Activated CD8-positive, alpha-beta memory T cell treated with anti-CD3 and anti-CD28 coated beads, Interleukin-2, amount 50 U/mL, for 4 hours (primary cell): Measurements from ENCODE around the gene NDUFV2.
"Not testable (repeated sequence)": the region's sequence is repeated elsewhere in the genome, so short reads cannot be mapped to it uniquely, and the experiment has no call there.

ENCODE experiments used
- DNase-seq: peaks from one replicate; pipeline ENCODE4 v3.0.0-alpha.2; 2020

NDUFV2 gene

DNA sequence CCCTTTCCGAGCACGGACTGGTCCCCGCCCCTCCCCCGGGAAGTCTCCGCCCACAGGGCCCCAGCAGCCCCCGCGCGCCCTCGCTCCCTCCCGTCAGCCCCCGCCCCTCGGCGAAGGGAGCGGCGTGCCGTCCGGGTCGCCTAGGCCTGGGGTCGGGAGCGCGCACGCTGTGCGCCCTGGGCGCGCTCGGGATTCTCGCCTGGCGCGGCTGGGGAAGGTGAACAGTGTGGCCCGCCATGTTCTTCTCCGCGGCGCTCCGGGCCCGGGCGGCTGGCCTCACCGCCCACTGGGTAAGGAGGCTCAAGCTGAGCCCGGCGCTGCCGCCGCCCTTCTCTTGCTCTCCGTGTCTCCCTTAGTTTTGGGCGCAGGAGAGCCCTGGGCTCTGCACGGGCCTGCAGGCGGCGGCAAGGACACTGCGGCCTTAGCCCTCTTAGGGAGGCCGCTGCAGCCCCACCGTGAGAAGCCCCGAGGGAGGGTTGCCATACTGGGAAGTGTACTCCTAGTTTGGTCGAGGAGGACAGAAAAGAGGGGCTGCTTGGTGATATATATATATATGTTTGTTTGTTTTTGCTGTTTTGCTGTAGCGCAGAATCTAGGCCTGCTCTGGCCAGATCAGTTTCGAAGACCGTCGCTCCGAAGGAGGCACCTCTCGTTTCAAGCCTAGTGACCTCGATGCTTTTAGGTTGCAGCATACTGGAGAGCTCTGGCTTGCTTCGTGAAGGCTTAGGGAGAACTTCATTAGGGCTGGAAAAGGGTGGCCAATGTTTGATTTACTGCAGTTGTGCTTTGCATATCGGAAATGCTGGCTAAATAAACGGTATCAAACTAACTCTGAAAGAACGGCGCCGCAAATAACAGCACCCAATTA lies at the start of gene NDUFV2:
Gene NDUFV2, plus strand, starts transcription at position 192 of the 868 bp plus-strand sequence. Its CDS starts 45 bp downstream, at position 237.
- peak; percentile 99 for DNase-seq

DNA sequence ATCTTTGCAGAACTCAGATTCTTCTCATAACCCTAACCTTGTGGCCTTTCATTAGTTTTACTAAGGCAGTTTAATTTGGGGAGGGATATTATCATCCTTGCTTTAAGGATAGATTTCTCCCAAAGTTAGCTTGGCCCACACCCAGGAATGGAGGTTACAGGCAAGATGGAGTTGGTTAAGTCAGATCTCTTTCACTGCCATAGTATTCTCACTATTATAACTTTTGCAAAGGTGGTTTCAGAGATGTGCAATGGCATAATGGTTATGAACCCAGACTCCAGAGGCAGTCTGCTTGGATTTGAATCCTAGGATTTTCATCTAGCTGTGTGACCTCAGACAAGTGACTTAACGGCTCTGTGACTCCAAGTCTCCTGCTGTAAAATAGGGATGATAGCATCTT lies 48.7 kb upstream of the NDUFV2 start:
- DNase-seq: no peak

DNA sequence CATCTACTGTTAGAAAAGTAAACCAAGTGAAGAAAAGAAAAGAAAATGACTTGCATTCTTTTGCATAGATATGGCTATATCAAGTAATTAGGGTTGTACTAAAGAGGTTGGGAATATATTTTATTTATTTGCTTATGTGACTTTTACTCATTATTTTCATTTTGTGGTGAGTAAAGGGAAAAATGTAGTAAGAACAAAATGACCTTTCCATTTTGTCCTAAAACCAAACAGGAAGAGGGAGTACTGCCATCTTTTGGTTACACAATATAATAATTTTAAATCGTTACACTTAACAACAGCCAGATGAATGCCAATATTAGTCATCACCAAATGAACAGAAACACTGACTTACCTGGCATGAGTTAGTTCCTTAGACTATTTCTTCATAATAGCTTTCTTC lies 47.3 kb upstream of the NDUFV2 start:
- no peak for DNase-seq

DNA sequence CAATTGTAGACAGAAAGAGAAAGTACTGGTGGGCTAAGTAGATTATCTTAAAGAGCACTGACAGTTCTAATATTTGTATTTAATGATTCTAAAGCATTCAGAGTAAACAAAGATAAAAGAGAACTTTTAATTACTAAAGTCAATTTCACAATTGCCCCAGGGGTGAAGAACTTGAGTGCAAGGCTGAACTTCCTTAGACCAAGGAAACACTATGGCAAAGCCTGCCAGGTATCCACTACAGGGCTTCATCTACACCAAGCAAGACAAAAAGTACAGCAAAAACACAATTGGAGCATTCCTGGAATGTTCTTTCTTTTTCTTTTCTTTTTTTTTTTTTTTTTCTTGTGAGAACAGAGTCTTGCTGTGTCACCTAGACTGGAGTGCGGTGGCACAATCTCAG lies 46.9 kb upstream of the NDUFV2 start:
- DNase-seq: no peak

DNA sequence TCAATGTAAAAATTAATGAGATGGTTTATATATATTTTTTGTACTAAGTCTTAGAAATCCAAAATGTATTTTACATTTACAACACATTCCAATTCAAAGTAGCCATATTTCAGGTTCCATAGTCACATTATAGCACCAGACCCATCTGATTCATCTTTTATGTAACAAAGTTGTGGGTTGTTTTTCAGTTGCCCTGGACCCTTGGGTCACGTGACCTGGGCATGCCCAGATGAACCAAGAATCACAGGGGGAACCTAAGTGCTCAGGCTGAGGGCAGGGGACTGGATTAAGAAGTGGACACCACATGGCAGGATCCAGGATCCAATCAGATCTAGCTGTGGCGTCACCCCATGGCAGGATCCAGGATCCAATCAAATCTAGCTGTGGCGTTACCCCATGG lies 44.9 kb upstream of the NDUFV2 start:
- no peak for DNase-seq

DNA sequence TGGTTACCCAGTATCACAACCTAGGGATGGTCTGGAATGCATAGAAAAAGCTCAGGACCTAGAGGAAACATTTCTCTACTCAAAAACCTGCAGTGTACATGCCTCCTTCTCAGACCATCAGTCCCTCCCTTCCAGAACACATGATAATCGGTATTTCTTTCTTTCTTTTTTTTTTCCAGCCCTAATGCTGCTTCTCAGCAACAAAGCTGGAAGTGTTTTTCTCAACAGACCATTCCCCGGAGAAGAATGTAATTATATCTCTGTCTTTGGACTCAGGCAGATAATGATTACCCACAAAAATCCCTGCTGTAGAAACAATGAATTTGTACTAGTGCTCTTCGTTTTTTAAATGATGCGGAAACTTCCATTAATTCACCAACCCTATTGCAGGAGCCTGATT lies 44.1 kb upstream of the NDUFV2 start:
- no peak for DNase-seq

DNA sequence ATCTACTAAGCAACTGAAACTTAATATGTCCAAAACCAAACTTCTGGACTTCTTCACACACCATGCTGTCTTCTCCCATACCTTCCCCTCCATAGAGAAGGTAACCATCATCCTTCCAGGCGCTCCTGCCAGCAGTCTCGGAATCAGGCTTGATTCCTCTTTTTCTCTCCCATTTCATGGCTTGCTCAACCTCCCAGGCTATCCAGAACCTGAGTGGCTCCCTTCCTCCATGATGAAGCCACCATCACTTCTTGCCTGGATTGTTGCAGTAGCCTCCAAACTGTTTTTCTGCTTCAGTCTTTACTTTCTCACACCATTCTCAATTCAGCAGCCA lies 40.1 kb upstream of the NDUFV2 start:
- DNase-seq: no peak

DNA sequence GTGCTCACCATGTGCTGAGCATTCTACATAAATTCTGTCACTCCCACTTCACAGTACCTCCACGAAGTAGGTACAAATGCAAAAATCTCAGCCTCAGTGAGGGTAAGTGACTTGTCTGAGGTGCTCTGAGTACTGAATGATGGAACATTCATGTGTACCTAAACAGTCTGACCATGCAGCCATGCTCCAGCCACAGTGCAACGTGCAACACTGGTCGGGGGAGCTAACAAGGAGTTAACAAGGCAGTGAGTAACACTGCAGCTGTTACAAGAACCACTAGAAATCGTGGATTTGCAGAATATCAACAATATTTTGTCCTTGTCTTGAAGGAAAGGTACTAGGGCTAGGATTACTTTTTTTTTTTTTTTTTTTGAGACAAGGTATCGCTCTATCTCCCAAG lies 36.6 kb upstream of the NDUFV2 start:
- no peak for DNase-seq

DNA sequence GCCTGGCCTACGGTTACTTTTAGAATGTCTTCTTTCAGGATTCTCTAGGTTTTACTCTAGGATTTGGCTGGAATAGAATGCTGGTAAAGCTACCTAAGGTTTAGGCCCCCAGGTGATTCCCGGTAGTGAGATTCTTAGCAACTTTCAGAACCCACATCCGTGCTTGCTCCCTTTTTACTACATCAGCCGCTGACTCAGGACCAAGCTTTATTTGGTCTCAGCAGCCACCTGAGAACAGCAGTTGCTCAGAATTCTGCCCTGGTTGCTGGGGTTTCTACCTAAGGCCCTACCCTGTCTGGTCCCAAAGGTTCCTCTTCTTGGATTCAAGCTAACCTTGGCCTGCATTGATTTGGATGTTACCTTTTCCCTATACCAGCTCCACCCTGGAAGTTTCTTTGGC lies 36.1 kb upstream of the NDUFV2 start:
- no peak for DNase-seq

DNA sequence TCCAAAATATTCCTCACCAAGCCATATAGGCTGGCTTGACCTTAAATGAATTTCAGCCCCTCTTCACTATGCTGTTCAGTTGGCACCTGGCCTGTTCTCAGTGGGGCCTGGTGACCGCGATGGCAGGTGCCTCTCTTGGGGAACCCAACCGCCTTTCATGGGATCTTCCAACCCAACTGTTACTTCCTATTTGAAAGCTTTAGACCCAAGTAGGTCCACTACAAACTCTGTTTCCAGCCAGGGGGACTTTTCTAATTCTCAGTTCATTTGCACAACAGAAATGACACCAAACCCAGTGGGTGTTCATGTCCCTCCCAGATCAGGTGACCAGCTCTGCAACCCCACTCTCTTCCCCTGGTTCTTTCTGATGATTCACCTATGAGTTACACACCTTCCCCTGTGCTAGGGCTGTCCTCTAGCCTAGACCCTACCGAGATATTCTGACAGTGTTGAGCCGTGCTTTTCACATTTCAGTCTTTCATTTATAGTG lies 35.6 kb upstream of the NDUFV2 start:
- no peak for DNase-seq

DNA sequence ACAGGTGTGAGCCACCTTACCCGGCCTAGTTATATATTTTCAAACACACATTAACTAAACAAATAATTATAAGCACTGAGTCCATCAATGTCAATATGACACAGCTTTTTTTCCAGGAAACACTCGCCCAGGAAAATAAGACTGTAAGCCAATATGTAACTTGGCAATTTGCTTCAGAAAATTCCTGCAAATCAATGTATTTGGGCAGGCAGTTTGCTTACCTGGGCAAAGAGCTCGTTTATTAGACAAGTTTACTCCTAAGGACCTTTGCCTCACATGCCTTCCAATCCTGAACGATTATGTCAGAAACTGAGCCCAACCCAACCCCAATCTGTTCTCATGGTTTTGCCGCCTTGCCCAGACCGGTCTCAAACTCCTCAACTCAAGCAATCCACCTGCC lies 34.7 kb upstream of the NDUFV2 start:
- DNase-seq: no peak

DNA sequence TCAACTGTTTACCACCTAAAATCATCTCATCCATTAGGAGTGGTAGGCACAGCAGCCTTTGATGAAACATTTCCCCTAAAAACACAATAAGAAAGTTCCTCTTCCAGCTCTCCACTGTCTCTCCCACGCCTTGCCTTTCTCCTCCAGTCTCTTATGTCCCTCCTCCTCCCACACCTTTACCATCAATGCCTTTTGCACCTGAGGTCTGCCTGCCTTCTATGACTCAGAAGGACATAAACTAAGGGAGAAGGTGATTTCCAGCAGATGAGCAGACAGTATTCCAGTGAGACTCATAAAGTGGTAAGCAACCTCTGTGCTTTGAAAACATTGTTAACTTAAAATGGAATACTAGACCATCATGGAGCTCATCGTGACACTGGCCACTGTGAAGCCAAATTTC lies 34.2 kb upstream of the NDUFV2 start:
- DNase-seq: no peak

DNA sequence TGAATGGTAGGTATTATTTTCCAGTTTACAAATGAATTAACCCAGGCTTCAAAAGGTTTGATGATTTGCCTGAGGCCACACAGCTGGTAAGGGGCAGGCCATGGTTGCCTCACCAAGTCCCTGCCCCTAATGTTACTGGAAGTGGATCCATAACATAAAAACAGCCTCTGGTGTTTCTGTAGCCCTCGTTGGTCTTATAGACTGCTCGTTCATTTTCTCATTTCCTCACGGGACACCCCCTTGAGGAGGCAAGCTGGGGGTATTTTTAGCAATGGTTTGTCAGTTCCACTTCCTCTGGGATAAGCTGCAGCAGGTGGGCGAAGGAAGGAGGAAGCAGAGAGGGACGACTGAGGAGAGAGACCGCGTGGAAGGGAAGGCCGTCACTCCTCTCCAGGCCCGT lies 32.9 kb upstream of the NDUFV2 start:
- DNase-seq: no peak

DNA sequence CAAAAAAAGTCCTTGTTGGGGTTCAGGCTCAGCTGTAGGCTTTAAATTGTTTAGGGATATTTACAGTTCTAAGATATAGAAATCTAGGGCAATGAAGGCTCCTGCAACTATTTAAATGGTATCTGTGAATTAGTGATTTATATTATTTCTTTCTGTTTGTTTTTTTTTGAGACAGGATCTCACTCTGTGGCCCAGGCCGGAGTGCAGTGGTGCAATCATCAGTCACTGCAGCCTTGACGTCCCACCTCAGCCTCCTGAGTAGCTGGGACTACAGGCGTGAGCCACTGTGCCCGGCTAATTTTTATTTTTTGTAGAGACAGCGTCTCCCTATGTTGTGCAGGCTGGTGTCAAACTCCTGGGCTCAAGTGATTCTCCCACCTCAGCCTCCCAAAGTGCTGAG lies 32.3 kb upstream of the NDUFV2 start:
- no peak for DNase-seq

DNA sequence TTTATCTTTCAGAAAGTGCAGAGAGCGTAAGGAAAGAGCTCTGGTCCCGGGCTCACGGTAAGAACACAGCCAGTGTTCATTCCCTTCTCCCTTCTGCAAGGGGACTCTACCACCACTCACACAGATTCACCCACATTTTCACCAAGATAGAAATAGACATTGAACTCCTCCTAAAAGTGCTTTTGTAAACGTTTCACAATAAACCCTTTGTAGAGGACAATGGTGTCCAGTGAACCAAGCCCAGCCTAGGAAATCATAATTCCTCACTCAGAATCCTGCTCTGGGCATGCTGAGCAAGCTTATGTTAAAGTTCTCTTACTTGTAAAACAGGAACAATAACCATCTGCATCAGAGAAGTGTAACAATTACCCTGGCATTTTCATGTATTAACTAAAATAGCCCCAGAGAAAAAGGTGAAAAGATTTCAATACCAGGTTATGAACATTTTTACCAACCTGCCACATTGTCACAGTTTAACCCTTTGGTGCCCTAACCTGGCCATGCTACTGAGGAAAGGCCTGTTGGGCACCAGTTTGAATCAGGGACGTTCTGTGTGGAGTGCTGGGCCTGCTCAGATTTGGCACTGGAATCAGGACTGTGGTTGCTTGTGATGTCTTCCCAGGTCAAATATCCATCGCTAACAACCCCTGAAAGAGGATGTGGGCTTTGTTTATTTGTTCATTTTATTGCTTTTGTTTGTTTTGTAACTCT lies 22.5 kb upstream of the NDUFV2 start:
- DNase-seq: no peak

DNA sequence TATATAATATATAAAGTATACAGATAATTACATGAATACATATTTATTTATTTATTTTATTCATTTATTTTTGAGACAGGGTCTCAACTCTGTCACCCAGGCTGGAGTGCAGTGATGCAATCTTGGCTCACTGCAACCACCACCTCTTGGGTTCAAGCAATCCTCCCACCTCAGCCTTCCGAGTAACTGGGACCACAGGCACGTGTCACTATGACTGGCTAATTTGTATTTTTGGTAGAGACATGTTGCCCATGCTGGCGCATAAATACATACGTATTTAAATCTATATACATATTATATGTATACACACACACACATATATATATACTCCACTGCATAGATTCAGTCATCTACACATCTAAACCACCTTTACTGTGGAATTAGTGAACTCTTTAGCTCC lies 20.6 kb upstream of the NDUFV2 start:
- DNase-seq: no peak

DNA sequence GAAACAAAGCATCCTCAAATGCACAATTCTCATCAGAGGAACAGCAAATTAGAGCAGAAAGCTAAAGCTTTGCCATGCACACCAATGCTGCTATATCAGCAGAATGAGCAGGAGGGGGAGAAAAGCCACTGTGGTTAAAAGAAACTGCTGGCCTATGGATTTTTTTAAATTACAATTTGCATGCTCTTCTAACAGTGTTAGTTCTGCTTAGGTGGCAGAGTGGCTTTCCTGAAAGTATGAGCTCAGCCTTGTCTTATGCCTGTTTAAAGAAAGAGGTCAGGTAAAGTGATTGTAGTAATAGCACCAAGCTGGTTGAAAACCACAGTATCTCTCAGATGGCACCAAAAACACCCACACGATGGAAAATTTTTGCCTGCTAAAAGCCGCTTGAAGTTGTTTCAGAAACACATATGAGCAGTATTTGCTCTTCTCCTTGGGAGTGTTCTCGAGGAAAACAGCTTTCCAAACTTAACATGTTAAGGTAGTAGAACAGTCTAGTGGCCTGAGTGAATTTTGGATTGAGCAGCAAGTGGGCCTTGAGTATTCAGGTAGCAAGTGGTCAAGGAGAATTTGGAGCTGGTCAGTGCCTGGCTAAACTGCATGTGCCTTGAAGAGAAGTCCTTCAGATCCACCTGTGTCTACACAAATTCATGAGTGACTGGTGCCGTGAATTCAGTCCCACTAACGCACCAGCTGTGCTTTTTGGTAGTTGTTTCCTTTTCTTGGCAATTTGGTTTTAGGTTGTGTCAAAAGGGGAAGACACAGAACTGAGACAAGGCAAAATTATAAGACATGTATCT lies 19.6 kb upstream of the NDUFV2 start:
- DNase-seq: peak; percentile 27

DNA sequence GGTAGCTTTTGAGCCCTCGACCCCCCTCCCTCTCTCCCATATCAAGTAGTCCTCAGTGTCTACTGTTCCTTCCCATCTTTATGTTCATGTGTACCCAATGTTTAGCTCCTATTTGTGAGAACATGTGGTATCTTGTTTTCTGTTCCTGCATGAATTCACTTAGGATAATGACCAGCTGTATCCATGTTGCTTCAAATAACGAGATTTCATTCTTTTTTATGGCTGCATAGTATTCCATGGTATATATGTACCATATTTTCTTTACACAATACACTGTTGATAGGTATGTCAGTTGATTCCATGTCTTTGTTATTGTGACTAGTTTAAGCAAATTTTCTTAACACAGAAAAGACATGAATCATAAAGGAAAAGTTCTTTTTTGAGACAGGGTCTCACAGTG lies 16.5 kb upstream of the NDUFV2 start:
- no peak for DNase-seq

DNA sequence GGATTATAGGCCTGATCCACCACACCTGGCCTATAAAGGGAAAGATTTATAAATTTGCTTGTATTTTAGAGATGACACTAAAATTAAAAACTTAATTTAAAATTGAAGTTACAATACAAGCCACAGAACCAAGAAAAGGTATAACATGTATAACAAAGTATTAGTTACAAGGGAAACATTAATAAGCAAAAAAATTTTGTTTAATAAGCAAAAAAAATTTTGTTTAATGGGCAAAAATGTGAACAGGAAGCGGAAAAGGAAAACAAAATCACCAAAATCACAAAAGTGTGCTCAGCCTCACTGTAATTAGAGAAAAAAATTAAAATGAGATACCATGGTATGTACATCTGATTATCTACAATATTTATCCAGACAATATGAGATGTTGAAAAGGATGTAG lies 15.9 kb upstream of the NDUFV2 start:
- no peak for DNase-seq

DNA sequence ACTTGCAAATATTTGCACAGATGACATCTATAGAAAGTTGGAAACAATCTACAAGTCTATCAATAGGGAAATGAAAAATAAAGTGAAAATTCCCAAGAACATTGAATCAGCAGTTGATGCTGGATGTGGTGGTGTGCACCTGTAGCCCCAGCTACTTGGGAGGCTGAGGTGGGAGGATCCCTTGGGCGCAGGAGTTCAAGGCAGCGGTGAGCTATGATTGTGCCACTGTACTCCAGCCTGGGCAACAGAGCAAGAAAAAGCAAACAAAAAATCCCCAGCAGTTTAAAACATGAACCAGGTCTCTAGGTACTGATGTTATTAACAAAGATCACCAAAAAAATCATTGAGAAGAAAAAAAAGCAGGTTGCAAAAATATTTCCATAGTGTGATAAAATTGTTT lies 15.4 kb upstream of the NDUFV2 start:
- no peak for DNase-seq

DNA sequence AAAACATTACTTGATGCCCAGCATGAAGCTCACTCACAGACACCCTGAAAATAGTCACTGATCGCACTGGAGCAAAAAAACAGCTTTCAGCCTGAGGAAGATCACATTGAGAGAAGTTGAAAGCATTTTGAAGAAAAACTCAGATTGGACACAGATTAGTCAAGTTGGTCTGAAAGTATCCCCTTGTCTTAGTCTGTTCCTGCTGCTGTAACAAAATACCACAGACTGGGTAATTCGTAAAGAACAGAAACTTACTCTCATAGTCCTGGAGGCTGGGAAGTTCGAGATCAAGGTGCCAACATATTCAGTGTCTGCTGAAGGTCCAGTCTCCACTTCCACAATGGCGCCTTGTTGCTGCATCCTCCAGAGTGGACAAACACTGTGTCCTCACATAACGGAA lies 14.2 kb upstream of the NDUFV2 start:
- no peak for DNase-seq

DNA sequence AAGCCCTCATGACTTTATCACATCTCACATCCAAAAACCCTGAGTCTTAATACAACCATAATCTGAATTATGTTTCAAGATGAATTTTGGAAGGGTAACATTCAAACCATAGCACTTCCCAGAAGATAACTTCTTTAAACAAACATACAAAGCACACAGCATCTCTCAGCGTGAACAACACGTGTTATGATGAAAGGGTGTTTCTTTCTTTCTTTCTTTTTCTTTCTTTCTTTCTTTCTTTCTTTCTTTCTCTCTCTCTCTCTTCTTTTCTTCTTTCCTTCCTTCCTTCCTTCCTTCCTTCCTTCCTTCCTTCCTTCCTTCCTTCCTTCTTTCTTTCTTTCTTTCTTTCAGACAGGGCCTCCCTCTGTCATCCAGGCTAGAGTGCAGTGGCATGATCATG lies 13.8 kb upstream of the NDUFV2 start:
- DNase-seq: not testable (repeated sequence)

DNA sequence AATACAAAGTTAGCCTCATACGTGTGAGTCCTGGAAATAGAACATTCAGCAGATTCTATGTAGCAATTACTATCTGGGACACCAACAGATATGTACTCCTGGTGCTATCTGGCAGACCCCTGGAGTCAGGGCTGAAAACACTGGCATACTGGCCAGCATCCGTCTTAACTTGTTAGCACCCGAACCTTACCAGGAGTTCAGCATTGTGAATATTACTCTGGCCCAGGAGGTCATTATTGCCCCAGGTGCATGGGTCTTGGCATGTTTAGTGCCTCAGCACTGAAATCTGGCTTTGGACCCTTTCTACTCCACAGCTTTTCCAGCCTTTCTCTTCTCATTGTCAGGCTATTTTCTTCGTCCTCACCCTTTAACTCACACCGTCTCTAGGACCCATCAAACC lies 11.9 kb upstream of the NDUFV2 start:
- no peak for DNase-seq

DNA sequence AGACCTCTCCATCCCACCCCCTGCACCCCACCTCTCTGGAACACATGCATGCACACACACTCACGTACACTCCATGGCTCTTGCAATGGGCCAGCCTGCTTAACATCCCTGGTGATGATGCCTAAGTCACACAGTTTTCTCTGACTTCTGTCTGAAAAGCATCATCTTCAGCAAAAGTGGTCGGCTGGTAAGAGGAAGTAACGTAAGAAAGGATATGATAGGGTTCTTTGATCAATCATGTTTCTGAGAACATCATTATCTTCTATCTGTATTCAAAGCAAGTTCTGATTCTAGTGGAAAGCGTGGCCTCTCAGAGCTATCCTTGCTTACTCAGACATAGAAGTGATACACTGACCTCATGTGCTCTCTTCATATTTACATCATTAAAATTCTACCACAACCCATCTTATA lies 11.4 kb upstream of the NDUFV2 start:
- DNase-seq: no peak
